HG02870 (cell line): Measurements from ENCODE around the gene PCBP3.
"Not testable (repeated sequence)": the region's sequence is repeated elsewhere in the genome, so short reads cannot be mapped to it uniquely, and the experiment has no call there.

Source experiments
- ATAC-seq: cut with Tn5 transposase; IDR thresholded peaks from one replicate; pipeline ENCODE4 v1.9.1; 2021; ENCODE audit warnings: mild to moderate bottlenecking, moderate library complexity; ENCODE audit not compliant: unreplicated experiment

Gene PCBP3

DNA sequence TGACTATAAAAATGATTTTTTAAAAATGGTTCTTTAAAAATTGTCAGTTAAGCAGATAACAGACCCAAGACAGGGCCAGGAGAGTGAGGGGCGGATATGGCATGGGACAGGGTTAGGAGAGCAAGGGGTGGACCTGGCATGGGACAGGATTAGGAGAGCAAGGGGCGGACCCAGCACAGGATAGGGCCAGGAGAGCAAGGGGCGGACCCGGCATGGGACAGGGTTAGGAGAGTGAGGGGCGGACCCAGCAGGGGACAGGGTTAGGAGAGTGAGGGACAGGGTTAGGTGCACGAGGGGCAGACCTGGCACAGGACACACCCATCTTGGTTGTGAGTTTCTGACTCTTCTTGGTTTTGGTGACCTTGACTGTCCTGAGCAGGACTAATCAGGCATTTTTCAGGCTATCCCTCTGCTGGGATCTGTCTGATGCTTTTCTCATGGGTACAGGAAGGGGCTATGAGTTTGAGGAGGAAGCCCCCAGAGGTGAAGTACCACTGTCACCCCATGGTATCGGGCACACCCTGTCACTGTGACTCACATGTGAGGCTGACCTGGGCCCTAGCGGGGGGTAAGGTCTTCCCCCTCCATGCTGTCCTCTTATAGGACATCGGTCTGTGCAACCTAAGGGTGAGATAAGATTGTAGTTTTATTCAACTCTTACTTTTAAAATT, 179.0 kb downstream of the PCBP3 start:
- ATAC-seq: no peak

DNA sequence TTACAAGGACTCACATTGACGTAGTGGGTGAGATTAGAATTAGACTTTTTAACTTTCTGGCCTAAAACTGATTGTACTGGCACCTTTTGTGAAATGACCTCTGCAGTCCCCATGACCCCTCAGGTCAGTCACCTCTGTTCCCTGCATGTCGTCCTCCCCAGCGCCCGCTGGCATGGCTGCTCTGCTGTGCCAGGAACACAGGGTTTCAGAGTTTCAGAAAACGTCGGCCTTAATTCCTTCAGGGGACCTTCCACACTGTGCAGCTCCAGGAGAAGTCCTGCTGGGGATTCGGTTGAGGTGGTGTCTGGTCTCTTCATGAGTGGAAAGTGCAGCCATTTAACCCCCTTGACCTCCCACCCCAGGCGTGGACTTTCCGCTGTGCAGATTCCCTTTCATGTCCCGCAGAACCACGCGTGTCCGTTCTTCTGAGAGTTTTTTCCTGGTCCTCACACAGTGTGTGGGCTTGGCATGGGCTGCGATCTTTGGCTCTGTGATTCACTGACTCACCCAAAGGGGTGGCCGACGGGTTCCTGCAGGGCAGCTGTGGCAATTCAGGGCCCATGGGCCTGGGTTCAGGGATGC, 179.7 kb downstream of the PCBP3 start:
- no peak for ATAC-seq

DNA sequence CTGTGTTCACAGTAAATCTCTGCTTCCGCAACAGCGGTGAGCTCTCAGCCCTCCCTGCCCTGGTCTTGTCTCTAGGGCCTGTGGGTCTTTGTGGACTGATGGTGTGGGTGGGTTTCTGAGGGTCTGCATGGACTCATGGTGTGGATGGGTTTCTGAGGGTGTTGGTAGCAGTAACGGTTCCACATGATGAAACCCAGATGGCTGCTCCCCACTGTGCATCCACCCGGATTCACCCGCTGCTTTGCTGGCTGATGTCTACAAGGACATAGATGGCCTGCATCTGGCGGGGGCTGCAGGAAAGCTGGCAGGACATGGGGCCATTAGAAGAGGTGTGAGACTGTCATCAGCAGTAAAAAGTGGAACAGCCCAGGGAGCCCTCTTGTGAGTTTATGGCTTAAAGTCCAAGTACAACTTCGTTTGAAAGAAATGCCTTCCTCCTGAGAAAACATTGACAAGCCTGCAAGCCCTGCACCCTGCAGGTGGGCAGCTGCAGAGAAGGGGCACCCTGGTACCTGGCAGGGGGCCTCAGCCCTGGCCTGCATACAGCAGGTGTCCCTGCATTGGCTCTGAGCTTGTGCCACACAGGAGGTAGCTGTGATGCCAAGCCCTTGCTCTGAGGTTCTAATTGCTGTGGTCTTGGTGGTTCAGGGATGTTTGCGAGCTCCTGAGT, 181.2 kb downstream of the PCBP3 start:
- ATAC-seq: no peak

DNA sequence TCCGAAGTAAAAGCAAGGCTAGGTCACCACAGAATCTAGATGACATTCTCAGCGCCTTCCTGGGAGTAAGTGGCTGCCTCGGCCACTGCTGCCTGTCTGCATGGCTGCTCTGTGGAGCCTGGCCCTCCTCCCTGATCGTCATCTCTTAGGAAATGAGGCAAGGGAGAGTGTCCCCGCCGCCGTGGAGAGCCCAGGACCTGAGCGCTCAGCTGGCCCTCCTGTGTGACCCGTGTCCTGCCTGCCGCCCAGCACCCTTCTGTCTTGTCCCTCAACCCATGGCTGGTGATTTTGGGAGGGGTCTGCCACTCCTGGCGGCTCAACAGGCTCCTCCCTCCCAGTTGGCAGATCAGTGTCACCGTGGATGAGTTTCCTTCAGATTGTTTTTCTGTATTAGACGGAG, 181.7 kb downstream of the PCBP3 start:
- no peak for ATAC-seq

DNA sequence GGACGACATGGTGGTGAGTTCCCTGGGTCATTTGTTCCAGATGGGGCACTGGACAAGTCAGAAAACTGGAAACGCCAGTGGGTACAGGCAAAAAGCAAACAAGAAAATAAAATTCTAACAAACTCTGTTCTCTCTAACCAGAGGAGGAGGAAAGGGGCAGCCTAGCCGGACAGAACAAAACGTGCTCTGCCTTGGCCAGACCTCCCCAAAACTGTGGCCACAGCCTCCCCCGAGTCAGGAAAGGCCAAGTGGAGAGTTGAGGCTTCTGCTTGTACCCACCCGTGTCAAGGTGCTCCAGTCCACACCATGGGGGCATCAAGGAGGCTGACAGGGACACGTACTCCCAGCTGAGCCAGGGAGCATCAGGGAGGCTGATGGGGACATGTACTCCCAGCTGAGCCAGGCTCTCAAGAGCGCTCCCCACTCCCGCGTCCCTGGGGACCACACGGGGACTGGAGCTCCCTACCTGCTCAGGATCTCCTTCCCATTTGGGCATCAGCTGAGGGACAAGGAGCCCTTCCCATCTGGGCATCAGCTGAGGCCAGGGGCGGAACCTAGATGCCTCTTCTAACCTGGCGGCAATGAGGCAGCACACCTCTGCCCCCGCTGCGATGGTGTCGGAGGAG, 183.3 kb downstream of the PCBP3 start:
- no peak for ATAC-seq

DNA sequence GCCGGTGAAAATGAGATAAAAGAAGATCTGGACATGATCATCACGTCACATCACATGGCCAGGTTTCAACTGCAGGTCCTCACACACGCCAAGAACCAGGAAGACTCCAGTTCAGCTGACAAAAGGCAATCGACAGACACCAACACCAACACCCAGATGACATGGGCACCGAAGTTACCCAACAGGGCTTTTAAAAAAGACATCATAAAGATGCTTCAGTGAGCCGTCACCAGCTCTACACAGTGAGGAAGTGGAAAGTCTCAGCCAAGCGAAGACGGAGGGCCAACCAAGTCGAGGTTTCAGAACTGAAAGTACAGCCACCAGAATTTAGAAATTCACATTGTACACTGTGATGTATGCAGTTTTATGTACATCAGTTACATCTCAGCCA, 183.8 kb downstream of the PCBP3 start:
- no peak for ATAC-seq

DNA sequence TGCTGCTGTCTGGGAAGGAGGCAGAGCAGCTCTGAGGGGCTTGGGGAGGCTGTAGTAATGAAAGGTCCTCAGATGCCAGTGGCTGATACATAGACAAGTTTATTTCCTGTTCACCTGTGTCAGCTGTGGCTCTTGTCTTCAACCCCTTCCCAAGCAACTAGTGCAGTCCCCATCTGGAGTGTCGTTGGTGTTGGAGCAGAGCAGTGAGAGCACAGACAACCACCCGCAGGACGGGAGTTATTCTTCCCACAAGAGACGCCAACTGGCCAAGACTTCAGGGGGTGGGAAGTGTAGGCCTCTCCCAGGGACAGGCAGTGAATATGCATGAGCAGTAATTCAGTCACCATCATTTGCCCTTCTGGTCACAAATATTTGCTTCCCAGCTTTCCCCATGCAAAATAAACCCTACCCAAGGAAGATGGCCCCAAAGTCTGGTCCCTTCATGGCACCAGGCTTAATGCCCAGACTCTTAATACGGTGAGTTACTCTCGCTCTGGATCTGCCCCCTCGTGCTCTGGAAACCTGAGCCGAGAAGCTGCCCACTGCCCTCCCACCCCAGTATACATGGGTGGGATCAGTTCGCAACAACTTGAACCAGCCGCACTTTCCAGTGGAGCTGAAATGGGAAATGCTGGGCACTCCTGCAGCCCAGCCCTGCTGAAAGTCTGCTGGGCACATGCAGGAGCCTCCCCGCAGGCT, 184.5 kb downstream of the PCBP3 start:
- ATAC-seq: no peak

DNA sequence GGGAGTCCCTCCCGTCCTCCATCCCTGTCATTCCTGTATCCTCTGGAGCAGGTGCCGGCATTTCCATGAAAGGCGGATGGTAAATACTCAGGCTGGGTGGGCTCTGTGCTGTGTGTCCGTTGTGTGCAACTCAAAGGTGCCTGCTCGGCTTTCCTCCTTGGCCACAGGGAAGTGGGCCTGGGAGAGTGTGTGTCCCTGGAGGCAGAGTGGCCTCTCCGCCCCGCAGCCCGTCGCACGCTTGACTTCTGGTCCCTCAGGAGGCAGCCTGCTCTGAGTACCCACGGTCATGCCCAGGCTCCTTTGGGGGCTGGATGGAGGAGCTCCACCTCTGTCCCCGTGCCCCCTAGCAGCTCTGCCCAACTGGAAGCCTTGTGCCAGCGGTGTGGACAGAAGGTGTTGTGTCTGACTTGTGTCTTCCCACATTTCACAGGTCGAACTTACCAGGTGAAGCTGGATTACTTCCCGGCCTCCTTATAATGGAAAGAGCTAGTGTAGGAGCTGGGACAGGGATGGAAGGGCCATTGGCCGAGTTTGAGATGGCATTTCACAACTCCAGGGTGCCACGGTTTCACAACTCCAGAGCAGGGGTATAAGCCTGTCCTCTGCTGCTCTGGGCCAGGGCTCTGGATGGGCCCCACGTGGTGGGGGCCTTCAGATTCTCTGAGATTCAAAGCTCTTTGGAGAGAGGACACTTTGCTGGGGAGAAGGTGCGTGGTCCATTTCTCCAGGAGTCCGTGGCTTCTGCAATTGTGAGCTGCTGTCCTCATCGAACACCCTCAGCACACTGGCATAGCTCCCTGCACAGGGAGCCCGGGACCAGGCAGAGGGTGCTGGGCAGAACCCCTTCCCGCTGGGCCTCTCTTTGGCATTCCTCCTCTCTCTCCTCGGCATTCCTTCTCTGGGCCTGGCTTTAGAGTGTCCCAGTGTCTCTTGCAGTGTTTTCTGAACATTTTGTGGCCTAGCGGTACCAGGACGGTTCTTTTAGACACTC, 185.3 kb downstream of the PCBP3 start:
- ATAC-seq: no peak

DNA sequence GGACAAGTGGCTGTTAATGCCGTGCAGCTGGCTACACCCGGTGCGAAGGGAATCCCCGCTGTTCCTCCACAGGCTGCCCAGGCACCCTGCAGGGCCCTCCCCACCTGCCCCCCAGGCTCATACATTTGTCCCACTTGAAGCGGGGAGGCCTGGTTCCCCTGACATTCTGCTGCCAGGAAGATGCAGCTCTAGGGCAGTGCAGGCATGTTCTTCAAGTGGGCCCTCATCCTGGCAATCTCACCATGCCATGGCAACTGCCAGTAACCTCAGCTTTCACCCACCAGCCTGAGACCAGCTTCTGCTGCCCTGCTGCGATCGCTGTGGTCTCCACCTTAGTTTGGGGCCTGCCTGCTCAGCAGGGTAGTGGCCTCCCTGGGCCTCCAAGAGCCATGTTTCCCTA, 186.1 kb downstream of the PCBP3 start:
- ATAC-seq: no peak

DNA sequence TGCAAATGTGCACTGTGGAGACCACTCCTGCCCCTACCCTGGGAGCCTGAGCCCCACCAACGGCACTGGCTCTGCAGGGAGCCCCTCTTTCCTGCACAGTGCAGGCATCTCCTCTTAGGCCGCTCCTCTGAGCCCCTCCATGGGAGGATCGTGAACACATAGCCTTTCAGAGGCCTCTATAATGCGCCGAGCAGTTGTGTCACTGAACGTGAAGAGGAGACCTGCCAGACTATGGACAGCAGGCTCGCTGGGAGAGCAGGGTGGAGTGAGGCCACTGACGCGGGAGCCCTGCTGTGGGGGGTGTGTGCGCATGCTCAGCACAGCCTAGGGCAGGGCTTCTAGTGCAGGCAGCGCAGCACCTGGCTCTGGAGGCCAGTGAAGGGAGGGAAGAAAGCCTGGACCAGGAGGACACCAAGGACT, 186.7 kb downstream of the PCBP3 start:
- no peak for ATAC-seq

DNA sequence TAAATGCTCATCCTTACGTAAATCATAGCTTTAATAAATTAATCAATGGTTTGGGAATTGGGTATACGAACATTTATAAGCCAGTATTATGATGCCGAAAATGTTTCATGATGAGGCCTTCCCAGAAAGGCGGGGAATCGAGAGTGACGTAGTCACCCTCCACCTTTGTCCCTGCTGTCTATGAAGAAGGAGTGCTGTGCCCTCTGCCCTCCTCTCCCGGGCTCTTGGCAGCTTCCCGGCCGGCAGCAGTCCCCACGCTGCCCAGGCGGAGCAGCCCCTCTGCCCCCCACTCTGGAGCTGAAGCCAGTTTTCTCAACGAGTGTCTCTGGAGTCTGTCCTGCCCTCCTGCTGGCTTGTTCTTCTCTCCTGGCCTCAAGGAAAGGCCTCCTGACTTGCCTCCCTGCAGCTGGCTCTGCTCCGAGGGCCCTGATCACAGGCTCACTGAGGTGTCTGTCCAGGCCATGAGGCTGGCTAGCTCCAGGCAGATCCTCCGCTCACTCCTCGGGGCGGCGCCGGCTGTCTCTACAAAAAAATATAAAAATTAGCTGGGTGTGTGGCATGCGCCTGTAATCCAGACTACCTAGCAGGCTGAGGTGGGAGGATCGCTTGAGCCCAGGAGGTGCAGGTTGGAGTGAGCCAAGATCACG, 187.3 kb downstream of the PCBP3 start:
- ATAC-seq: no peak

DNA sequence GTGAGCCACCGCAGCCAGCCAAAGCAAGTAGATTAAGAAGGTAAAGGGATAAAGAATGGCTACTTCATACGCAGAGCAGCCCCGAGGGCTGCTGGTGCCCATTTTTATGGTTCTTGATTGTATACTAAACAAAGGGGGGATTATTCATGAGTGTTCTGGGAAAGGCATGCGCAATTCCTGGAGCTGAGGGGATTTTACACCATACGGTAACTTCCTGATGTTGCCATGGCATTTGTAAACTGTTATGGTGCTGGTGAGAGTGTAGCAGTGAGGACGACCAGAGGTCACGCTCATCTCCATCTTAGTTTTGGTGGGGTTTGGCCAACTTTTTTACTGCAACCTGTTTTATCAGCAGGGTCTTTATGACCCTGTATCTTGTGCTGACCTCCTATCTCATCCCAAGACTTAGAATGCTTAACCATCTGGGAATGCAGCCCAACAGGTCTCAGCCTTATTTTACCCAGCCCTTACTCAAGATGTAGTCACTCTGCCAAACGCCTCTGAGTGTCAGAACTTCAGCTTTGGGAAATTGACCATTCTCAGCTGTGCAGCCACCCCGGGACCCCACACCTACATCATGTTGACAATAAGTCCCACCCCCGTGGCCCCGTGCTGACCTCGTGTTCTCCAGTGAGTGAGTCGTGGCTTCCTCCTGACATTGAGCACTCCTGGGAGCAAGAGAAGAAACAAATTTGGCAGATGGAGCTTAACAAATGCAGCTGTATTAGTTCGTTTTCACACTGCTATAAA, 188.6 kb downstream of the PCBP3 start:
- ATAC-seq: no peak

DNA sequence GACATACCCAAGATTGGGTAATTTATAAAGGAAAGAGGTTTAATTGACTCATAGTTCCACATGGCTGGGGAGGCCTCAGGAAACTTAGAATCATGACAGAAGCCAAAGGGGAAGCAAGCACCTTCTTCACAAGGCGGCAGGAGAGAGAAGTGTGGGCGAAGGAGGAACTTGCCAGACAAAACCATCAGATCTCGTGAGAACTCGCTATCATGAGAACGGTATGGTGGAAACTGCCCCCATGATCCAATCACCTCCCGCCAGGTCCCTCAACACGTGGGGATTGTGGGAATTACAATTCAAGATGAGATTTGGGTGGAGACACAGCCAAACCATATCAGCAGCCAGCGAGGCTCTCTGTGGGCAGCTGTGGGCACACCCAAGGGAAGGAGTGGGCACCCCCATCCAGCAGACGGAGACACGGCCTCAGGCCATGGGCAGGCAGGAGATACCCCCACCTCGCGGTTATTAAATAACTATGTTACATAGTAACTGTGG, 189.3 kb downstream of the PCBP3 start:
- ATAC-seq: not testable (repeated sequence)

DNA sequence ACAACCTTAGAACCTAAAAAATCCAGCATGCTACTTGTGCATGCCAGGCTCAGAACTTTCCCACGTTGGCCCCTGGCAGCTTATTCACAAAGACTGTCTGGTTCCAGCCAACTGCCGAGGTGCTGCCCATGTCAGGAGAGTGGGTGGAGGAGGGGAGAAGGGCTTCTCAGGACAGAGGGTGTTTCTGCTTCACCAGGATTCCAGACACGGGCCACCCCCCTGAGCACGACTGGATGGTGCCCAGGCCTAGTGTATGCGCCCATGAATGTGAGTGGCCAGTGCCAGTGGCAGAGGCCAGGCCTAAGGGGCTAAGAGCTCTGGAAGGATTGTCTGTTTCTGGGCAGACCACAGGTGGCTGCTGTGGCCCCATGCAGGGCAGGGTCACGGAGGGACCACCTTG, 189.9 kb downstream of the PCBP3 start:
- no peak for ATAC-seq

DNA sequence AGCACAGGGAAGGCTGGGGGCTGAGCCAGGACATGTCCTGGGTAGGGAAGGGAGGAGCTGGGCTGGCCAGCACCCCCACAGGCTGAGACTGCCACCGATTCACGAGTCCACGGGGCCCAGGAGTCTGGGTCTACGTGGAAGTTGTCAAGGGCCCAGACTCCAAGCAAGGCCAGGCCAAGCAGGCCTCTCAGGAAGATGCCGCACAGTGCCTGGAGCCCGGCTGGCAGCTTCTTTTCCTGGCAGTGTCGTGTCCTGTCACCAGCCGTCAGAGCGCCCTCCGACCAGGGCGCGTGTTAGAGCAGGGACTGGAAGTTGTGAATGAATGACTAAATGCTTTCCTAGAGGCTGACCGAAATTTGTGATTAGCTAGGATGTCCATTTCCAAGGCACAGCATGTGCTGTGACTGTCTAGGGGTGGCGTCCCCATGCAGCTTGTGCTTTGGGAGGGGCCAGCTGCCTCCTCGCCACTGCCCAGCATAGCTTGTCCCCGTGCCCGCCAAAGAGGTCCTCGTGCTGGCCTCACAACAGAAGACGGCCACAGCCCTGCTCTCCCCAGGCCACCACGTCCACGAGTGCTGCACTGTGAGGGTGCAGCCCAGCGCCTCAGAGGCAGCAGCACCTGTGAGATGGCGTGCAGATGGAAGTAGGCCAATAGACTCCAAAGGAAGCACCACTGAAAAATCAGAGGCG, 190.6 kb downstream of the PCBP3 start:
- ATAC-seq: no peak

DNA sequence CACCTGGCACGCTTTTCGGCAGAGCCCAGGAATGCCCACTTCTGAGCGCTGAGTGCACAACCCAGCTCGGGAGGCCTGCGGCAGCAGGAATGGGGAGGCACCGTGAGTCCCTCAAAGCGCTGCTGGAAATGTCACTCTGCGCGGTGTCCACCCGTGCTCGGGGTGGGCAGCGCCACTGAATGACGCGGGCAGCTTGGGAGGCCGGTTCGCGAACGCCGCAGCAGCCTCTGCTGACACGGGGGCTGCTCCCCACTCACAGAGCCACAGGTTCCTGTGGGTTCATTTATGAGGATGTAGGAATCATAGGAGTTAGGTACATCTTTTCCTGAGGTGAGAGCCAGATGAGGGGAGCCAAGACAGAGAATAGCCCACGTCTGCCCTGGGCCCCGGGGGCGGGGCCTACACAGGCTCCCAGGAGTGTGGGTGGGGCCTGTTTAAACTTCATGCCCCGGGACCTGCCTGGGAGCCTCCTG, 191.3 kb downstream of the PCBP3 start:
- ATAC-seq: no peak

DNA sequence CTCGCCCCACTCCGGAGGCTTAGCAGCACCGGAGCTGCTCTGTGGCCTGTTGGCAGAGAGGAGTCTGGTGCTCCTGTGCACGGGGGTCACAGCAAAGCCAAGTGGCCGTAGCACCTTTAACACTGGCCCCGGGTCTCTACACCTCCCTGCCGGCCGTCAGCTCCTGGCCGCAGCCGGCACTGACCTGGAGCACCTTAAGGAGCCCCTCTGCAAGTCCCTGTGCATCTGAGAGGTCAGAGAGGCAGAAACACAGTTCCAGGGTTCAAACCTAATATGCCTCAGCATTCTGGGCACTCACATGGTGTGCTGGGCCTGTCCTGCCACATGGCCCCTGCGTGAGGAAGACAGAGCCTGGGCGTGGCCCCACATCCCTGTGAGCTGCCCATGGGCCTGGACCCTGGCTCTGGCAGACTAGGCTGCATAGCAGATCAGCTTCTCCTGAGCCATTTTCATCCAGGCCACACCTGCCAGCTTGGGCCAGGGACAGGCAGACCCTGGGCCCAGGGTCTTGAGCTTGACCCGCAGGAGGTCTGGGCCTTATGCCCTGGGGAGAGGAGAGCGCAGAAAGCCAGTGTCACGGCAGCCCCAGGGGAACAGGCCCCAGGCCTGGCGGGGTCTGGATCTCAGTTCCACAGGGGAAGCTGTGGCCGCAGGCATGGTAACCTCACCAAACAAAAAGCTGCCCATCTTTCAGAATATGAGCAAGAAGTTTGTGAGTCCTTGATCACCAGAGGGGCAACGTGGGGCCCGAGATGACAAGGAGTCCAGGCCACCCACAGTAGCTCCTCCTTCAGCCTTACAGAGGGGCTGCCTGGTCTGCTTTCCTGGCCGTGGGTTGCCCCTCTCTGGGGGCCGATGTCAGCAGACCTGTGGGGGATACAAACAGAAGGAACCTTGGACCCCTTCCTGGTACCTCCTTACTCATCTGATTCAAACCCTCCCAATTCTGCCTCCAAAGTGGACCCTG, 192.1 kb downstream of the PCBP3 start:
- ATAC-seq: no peak
